ENCODE data around the gene ADD2.

Gene ADD2

GRCh38 chr2:70698847-70699246 lies 69.2 kb downstream of the ADD2 start:
- no peak for DNase-seq (ENCODE audit: low spot score)

- DNase-seq (ENCODE audit: low spot score) = no peak
These were observed 70.2 kb downstream of the ADD2 start for GRCh38 chr2:70697603-70698383.

DNA sequence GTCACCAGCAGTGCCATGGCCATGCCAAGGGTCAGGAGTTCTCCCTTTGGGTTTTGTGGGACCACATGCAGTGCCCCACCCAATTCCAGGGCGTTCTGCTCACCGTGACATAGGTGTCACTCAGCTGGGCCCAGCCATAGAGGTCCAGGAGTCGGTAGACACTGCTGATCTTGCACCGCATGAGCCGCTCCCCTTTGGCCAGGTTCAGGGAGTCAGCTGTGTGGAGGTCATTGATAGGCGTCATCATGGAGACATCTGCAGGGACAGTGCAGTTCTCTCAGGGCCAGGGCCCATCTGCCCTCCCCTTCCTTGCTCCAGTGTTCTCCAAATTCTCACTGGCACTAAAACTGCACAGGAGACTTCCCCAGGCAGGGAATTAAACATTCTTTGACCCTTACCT lies 71.9 kb downstream of the ADD2 start:
- no peak for DNase-seq (ENCODE audit: low spot score)

DNA sequence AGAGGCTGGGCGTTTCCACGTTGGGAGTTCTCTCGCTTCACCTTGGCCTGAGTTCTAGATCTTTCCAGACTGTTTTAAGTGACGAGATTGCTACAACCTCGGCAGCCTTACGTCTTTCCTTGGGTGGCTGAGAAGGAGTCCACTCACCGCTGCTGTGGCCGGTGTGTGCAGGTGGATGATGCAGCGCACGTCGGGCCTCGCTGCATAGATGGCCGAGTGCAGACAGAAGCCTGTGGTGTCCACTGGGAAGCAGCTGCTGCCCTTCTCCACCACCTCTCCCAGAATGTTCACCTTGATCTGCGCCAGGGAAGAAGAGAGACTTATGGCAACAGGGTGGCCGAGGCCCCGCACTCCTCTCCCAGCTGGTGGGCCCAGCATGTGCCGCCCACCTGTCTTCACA lies 75.7 kb downstream of the ADD2 start:
- DNase-seq (ENCODE audit: low spot score) = no peak

DNA sequence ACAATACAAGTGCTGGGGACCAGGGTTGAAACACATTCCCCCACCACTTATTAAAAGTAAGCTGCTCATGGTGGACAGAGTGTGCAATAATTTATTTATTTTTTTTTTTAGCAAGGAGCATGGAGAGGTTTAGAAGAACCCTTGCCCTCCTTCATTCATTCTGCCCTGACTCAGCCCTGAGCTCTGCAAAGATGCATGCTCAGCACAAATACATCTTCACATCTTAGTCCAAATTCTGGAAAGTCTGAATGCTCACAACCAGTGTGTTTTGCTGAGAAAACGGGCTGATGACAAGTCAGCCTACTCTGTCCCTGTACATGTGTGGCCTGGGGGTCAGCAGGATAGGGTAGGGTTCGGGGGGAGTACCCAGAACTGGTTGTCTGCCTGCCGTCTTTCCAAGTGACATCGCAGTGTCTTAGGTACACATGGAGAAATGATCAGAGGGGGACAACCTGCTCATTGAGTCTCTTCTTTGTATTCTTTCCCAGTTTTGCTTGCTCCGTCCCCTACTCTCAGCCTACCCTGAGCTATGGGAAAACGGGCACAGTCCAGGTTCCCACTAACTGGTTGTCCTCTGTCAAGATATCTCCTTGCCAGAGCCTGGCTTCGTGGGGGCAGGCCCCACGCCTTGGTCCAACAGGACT lies 76.4 kb downstream of the ADD2 start:
- no peak for DNase-seq (ENCODE audit: low spot score)

DNA sequence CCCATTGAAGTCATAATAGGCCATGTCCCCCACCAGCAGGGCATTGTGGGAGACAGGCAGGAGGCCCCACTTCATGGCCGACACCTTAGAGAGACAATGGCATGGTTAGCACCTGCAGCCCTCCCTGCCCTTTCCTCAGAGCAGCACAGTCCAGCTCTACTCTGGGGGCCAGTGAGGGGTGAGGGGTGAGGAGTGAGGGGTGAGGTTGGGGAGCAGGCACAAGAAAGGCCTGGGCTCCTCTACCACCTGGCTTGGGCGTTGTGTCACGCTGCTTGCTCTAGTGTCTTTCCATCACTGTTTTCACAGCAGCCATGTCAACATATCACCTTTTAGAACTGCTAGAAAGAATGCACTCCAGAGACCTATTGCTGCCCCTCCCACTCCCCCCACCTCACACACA lies 77.2 kb downstream of the ADD2 start:
- no peak for DNase-seq (ENCODE audit: low spot score)

DNA sequence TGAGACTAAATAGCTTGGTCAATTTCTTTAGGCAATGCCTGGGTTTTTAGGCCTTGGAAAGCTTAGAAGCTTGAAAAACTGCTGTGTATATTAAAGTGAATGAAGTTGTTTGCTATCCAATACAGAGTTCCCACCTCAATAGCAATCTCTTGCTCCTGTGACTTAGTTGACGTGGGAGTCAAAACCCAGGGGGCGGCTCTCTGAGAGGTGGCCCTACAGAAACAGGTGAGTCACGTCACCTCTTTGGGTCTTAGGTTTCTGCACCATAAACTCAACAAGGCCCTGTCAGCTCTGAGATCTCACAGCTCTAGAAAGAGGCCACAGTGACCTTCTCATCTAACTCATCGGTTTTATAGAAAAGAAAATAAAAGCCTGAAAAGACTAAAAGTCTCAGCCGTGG lies 79.6 kb downstream of the ADD2 start:
- no peak for DNase-seq (ENCODE audit: low spot score)

GRCh38 chr2:70687461-70687795 lies 80.6 kb downstream of the ADD2 start:
- no peak for DNase-seq (ENCODE audit: low spot score)

DNA sequence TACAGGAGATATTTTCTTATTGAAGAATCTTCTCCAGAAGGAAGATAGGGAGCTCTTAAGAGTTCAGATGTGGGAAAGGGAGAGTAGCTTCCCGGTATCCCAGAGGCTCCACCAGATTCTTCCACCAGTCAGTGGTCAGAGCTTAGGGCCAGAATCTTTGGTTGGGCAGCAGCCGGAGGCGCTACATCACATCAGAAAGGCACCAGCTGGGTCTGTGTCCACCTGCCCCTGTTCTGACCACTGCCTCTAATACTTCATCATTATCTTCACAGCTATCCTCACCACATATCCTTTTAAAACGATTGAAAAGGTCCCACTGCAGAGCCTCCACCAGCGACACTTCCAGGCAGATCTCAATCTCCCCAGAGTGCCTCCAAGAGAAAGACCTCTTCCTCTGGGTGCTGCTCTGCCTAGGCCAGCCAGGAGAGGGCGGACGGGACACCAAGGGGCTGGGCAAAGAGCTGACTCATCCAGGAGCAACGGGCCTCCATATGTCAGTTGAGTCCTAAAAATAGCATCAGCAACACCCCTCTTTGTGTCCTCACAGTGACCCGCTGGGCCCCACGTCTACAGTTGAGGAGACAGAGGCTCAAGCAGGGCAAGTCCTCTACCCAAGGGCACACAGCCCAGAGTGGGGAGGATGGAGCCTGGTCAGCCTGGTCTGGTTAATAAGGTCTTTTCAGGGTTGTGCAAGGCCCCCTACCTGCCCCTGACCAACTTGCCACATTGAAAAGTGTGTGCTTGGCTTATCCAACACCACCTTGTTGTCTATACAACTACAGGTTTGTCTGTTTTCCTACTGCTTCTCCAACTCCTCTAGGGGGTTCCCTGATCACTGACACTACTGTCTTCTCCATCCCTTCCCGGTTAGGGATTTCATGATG lies 81.2 kb downstream of the ADD2 start:
- DNase-seq (ENCODE audit: low spot score) = peak; percentile 79

- no peak for DNase-seq (ENCODE audit: low spot score)
These were observed 82.2 kb downstream of the ADD2 start for GRCh38 chr2:70685771-70686171.

GRCh38 chr2:70684846-70685622 lies 83.0 kb downstream of the ADD2 start:
- no peak for DNase-seq (ENCODE audit: low spot score)

DNA sequence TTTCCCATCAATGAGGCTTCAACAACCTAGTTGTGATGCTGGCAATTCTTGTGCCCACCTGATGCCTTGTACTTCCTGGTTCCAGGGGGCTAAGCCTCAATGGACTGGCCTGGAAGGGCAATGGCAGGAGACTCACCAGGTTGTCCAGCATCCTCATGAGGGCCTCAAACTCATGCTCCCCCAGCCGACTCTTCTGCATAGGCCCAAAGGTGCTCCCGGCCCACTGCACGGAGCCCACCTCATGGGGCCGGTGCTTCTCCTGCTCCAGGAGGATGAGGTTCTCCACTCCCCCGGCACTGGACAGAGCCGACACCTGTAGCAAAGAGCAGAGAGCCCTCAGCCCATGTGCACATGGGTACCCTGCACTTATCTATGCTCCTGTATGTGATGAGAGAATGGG lies 84.5 kb downstream of the ADD2 start:
- DNase-seq (ENCODE audit: low spot score) = no peak

DNA sequence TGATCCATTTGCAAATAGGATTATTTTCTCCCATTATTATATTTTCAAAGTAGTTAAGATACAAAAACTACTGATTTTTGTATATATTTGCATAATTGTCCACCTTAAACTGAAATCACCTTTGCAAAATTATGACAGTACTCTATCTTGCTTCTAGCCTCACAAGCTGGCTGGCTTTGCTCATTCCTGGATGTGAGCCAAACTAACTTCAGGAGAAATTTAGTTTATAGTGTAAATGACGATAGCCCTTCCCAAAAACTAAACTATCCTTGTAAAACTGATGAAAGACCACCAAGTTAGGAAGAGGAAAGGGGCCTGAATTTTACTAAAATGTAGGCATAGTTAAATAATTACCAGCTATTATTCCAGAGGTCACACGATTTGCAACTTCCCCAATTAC lies 87.3 kb downstream of the ADD2 start:
- no peak for DNase-seq (ENCODE audit: low spot score)

GRCh38 chr2:70679259-70679658 lies 88.7 kb downstream of the ADD2 start:
- no peak for DNase-seq (ENCODE audit: low spot score)

- no peak for DNase-seq (ENCODE audit: low spot score)
These were observed 89.3 kb downstream of the ADD2 start for GRCh38 chr2:70678576-70679143.

- DNase-seq (ENCODE audit: low spot score) = no peak
These were observed 91.5 kb downstream of the ADD2 start for GRCh38 chr2:70676301-70677035.

- no peak for DNase-seq (ENCODE audit: low spot score)
These were observed 92.1 kb downstream of the ADD2 start for GRCh38 chr2:70675862-70676261.

DNA sequence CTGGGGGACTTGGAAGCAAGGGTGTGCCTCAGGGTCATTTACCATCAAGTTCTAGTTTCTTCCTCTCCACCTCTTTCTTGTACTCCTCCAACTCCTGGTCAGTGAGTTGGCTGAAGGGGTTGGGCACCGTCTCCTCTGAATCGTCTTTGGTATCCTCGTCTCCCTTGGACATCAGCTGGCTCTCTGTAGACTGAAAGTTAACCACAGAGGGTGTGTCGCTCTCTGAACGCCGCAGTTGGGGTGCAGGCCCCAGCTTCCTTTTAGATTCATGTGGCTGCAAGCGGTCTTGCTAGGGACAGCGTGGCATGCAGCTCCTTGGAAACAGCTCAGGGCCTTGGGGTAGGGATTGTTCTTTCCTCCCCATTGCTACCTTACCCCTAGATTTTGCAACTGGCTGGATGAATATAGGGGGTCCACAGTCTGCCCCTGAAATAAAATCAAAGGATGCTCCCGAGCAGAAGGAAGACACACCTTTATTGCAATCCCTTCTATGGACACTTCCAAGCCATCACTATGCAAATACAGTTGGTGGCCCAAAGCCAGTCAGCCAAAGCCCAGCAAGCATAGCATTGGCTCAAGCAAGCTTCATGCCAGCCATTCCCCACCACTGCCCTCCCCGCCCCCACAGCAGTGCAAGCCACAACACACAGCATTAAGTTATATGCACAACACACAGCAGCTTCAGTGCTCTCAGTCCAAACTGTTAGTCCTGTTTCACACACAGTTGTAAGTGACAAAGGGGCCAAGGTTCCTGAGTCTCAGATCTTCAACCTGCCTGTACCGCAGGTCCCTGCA lies 93.2 kb downstream of the ADD2 start:
- no peak for DNase-seq (ENCODE audit: low spot score)

DNA sequence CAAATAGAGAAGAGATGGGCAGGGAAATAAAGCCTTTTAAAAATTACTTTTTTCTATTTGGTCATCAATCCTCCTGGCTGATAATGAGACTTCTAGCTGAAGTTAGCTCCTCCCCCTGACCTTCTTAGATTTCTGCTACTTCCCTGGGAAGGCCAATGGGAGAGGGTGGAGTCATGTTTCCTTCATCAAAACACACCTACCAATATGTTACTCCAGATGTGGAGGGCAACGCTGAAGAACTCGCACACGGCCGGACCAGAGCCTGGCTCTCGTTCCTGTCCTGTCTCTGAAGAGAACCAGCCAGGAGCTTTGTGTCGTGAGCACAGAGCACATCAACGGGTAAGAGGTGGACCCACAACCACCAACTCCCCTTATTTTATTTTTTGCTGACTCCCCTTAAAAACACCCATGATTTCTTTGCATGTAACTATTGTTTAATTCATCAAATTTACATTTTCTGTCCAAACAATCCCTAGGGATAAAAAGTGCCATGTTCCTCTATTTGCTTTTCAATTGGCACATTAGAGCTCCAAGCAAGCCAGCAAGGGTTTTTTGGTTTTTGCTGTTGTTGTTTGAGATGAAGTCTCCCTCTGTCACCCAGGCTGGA lies 94.9 kb downstream of the ADD2 start:
- no peak for DNase-seq (ENCODE audit: low spot score)

DNA sequence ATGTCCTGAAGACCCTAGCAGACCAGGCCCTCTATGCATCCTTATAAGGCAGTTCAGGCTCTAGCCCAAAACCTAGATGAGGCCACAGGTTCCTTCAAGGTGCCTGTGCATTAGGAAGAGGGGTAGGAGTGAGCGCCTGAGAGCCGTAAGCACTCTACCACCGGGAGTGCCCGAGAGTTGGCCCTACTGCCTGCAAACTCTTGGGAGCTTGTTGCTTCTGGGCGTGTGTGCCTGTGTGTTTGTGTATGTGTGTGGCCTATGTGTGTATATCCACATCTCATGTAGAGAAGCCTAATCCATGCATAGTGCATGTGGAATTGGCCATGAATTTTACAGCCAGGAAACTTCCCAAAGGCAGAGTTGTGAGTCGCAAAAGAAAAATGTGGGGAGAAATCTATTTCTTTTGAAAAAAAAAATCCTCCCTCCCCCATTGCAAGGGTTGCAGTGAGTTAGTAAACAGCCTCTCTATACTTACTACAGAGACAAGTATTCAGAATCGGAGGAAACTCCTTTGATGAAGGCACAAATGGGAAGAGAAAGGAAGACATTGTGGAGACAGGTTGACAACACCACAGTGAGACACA lies 96.8 kb downstream of the ADD2 start:
- no peak for DNase-seq (ENCODE audit: low spot score)
